Anterior cingulate cortex (tissue), 58 donors: ENCODE measurements around the gene DNAH3.
"Not testable (repeated sequence)": the region's sequence is repeated elsewhere in the genome, so short reads cannot be mapped to it uniquely, and the experiment has no call there.

Experiments
- DNase-seq, 58 donors: peaks; one replicate each; lab custom pipeline; 2025; lab: John Stamatoyannopoulos, UW

DNAH3 gene

DNA sequence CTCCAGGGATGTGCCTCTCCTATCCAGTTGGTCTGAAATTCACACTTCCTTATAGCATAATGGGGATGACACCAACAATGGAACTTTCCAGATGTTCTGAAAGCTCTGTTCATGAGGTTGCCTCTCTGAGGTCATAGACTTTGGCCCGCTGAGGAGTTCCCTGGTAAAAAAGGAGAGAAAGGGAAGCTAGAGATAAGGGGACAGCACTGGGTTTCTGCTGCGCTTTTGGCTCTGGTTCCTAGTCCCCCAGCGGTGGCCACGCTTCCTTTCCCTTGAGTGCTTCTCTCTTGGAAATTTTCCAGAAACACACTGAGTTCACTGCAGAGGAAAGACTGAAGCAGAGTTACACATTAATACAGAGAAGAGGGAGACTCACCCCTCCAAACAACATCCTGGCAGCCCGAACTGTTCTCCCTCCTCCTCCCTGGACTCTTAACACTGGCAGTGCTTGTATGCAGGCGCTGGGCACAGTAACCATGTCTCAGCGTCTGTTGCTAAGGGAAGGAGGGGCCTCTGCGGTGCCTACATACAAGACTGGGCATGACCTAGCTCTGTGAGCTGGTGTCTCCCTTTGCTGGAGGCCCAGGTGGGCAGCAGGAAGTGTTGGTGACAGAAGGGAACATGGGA is at the start of gene DNAH3:
Gene DNAH3 (minus strand): TSS at position 472 of the 627 bp plus-strand sequence. CDS start 527 bp downstream, outside the sequence.
- peak in 2 of 58 donors; percentile 2 to 3 for DNase-seq

GRCh38 chr16:21199607-21200218 is 49.1 kb upstream of the DNAH3 start:
- no peak for DNase-seq

DNA sequence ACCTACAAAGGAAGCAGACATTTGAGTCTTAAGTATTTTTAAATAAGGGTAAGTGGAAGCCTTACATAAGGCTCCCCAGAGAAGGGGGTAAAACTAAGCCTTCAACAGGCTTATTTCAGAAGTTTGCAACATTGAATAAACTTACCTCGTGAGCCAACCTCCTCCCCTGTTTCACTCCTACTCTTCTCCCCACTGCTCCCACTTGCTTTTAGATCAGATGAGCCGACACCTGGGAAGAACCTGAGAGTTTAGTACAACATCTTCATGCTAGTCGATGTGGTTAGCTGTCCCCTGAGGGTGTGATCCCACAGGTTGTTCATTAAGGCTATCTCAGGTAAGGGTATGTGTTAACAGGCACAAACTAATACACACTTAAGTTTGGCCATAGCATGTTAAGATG is 47.0 kb upstream of the DNAH3 start:
- DNase-seq, result no peak

- no peak for DNase-seq
These were observed 46.5 kb upstream of the DNAH3 start for GRCh38 chr16:21197112-21197511.

DNA sequence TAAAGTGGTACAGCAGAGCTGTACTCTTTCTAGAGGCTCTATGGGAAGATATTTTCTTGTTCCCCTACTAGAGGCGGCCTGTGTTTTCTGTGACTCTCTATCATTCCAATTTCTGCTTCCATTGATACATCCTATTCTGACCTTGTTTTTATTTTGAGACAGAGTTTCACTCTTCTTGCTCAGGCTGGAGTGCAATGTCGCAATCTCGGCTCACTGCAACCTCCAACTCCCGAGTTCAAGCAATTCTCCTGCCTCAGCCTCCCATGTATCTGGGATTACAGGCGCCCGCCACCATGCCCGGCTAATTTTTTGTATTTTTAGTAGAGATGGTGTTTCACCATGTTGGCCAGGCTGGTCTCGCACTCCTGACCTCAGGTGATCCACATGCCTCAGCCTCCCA is 44.7 kb upstream of the DNAH3 start:
- DNase-seq, result not testable (repeated sequence)

DNA sequence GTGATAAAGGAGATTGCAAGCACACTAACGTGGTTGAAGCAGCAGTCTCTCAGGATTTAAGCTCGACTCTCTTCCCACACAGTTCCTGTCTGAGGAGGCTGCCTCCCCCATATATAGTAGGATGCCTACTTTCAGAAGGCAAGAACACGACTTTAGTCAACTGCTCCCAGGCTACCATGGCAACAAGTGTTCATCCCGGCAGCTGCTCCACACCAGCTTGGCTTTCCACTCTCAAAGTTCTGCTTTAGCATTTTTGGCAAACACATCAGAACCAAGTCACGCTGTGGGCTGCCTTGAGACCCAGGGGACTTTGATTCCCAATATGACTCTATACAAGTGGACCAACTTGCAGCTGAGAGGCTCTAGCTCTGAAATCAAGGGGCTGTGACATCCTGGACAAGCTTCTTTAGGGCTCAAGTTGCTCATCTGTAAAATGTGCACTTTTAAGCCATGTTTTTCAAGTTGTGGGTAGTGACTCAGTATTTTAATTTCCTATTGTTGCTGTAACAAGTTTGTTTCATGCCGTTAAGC is 44.2 kb upstream of the DNAH3 start:
- peak in 32 of 58 donors; percentile 0 to 58 (median 21) for DNase-seq

- no peak for DNase-seq
These were observed 42.3 kb upstream of the DNAH3 start for GRCh38 chr16:21192991-21193390.

DNA sequence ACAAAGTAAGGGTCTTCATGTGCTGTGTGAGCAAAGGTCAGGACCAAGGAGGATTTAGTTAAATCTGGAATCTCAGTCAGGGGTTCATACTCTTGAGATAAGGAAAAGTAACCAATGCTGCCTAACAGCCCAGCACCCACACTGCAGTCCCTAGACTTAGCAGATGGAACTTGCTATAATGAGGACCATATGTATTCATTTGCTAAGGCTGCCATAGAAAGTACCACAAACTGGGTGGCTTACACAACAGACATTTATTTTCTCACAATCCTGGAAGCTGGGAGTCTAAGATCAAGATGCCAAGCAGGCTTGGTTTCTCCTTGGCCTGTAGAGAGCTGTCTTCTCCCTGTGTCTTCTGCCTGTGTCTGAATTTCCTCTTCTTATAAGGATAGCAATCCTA is 40.0 kb upstream of the DNAH3 start:
- DNase-seq, result peak in 1 of 58 donors; percentile 0

GRCh38 chr16:21190013-21190412 is 39.4 kb upstream of the DNAH3 start:
- no peak for DNase-seq

DNA sequence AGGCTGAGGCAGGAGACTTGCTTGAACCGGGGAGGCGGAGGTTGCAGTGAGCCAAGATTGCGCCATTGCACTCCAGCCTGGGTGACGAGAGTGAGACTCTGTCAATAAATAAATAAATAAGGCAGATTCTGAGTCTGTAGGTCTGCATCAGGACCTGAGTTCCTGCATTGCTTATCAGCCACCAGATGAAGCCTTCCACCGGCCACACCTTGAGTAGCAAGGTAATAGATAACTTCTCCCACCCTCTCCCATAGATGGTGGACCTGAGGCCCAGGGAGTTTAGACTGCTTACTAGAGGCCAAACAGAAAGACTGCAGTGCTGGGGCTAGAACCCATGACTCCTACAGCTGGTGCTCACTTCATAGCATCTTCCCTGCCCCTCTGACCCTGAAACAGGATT is 38.7 kb upstream of the DNAH3 start:
- no peak for DNase-seq

GRCh38 chr16:21186326-21186691 is 35.7 kb upstream of the DNAH3 start:
- no peak for DNase-seq

GRCh38 chr16:21185659-21186325 is 35.1 kb upstream of the DNAH3 start:
- no peak for DNase-seq

DNA sequence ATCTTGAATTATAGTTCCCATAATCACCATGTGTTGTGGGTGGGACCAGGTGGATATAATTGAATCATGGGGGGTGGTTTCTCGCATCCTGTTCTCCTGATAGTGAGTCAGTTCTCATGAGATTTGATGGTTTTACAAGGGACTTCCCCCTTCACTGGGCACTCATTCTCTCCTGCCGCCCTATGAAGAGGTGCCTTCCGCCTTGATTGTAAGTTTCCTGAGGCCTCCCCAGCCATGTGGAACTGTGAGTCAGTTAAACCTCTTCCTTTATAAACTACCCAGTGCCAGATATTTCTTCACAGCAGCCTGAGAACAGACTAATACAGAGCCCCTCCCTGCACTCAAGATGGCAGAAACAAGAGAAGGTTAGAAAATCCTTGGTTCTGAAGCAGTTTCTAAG is 34.2 kb upstream of the DNAH3 start:
- no peak for DNase-seq

DNA sequence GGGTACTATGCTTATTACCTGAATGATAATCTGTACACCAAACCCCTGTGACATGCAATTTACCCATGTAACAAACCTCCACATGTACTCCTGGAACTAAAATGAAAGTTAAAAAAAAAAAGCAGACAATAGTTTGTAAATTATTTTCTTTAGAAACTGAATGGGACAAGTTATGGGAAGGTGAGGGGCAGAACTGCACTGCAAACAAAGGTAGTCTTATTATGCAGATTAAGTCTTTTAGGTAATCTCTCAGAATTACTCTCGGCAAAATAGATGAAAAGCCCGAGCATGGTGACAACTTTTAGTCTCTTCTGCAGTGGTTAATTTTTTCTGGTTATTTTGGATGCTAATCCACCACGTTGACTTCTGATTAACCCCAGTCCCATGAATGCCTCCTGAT is 33.3 kb upstream of the DNAH3 start:
- no peak for DNase-seq

DNA sequence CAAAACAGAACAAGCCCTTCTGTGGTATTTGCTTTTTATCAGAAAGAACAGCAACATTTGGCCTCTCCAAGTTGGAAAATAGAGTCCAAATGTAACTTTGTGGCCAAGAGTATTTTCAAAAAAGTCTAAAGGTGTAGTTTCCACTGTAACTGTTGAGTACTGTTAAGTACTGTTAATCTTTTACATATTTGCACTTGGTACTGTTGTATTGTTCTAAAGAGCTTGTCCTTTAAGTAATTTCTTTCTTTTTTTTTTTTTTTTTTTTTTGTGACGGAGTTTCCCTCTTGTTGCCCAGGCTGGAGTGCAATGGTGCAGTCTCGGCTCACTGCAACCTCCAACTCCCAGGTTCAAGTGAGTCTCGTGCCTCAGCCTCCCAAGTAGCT is 29.3 kb upstream of the DNAH3 start:
- DNase-seq, result no peak

DNA sequence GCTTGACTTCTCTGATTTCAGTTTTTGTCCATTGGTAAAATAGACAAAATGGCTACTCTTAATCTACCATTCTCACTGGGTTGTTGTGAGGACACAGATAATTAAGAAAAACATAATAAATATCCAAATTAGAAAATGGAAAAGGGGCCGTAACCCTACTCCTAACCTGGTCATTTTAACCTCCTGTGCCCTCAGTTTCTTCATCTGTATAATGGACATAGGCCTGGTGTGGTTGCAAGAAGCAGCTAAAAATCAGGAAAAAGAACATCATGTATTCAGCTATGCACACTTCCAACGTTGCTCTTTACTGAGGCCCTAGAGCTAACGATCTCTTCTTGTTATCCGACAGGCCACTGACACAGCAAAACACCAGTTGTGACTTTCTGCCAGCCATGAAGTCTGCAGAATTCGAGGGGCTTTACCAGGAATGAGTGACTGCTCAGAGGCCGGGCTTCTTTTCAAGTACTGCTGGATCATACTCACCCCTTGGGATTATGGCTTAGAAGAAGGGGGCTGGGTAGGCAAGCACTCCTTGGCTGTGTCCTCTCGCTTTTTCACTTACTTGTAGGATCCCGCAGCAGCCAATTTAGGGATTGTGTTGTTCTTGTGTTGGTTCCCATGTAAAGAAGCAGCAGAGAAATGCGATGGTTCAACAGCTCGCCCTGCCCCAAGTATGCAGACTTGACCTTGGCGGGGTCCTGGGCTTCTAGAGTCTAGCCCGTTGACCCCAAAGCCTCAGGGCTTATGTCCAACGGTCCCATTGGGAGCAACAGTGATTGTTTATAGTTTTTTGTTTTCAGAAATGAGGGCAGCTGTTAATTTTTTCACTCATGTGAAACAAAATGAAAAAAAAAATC is 28.7 kb upstream of the DNAH3 start:
- DNase-seq, result no peak

DNA sequence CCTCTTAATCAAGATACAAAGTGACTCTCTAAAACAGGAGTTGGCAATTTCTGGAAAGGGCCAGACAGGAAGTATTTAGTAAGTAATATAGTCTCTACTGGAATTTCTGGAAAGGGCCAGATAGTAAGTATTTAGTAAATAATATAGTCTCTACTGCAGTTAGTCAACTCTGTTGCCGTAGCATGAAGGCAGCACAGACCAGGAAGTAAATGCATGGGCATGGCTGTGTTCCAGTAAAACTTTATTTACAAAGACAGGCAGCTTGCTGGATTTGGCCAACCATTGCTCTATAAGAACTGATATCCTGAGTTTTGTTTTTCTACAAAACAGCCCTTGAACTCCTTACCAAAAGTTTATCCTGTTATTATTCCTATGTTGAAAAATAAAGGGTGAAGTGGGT is 24.8 kb upstream of the DNAH3 start:
- DNase-seq, result no peak

DNA sequence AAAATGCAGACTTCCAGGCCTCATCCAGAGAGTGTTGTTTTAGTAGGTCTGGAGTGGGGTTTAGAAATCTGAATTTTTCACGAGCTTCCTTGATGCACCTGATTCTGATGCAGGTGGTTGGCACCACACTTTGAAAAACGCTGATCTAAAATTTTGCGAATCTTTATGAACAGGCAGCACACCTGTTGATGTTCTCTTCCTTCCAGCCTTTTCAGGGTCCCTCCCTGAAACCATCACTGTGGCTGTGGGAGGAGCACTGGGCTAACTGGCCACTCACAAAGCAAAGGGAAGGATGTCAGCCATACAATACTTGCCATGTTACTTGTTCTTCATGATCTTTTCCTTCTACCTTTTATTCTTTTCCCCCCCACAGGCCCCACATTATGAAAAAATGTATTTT is 22.0 kb upstream of the DNAH3 start:
- no peak for DNase-seq

- DNase-seq, result not testable (repeated sequence)
These were observed 19.5 kb upstream of the DNAH3 start for GRCh38 chr16:21170116-21170515.

DNA sequence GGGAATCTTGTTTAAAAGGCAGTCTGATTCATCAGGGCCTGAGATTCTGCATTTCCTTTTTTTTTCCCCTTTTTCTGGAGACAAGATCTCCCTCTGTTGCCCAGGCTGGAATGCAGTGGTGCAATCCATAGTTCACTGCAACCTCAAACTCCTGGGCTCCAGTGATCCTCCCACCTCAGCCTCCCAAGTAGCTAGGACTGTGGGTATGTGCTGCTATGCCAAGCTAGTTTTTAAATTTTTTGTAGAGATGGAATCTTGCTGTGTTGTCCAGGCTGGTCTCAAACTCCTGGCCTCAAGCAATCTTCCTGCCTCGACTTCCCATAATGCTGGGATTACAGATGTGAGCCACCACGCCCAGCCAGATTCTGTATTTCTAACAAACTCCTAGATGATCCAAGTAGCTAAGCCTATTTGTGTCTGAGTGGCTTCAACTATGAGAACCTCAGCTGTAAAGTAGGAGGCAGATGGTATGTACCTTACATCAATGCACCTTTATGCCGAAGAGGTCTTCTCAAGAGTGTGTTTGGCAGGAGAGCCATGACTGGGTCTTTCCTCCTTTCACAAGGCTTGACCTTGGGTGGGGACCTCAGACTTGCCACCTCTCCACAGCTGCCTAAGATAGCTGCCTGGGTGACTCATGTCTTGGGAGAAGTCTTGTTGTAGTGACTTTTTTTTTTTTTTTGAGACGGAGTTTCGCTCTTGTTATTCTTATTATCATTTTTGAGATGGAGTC is 18.8 kb upstream of the DNAH3 start:
- DNase-seq, result no peak
